GM23248 (cell line): ENCODE results near the gene TNIK.

ENCODE experiments used
- EZH2 ChIP-seq: fragments of 200-600 bp; sonication (generic); IDR thresholded peaks from 2 replicates; pipeline ENCODE4 v1.6.1; 2018; ENCODE audit warnings: antibody characterized with exemption, mild to moderate bottlenecking; ENCODE audit not compliant: insufficient read depth, poor library complexity, severe bottlenecking
- EZH2phosphoT487 ChIP-seq: fragments of 200-600 bp; sonication (generic); IDR thresholded peaks from 2 replicates; pipeline ENCODE4 v1.6.1; 2018; ENCODE audit warnings: antibody characterized with exemption, moderate library complexity, mild to moderate bottlenecking, low read depth; ENCODE audit not compliant: insufficient read depth

DNA sequence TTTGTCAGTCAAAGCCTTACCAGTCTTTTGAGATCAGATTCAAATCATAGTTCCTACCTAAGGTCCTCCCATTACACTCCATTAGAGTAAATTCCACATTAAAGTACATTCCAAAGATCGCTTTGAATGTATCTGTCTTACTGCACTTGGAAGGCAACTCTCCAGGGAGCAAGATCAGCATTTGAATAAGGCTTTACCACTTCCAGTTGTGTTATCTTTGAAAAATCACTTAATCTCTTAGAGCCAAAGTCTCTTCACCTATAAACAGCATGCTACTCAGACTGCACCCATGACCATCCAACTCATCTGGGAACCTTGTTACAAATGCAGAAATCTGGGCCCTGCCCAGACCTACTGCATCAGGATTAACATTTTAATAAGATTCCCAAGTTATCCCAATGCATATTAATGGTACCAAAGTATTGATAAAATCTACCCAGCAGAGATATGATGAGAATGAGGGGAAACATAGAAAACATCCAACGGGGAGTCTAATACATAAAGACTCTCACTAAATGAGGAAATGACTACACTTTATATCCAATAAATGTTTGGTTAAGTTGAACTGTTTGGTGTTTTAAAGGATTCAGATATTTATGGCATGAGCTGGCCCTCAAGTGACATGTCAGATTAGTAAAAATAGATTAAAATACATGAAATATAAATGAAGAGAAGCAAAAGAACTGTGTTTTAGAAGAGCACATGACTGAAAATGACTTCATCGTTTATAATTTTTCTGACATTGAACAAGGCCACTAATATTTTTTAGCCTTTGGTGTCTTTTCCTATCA is 75.9 kb downstream of the TNIK start:
- no peak for TF ChIP-seq EZH2
- no peak for TF ChIP-seq EZH2phosphoT487
